HepG2 (cell line): ENCODE data around the gene APOC4. TPM values are rescaled to one million over a fixed set of nuclear protein-coding genes. Genes with fewer than 3 reads are reported as not detected.

ENCODE experiments used
- CBX1 ChIP-seq: IDR thresholded peaks from one replicate; pipeline ENCODE4 v1.6.1; 2016; ENCODE audit warnings: antibody characterized with exemption, low read depth
- ETV6 ChIP-seq: sonication (generic); formaldehyde crosslinking; conservative IDR thresholded peaks from 2 replicates; pipeline ENCODE4 v1.4.0; 2020; ENCODE audit warnings: missing genetic modification reagents
- MATR3 ChIP-seq: sonication (generic); formaldehyde crosslinking; IDR thresholded peaks from 2 replicates; pipeline ENCODE4 v1.4.0; 2020; ENCODE audit warnings: missing genetic modification reagents
- SP140L ChIP-seq: sonication (generic); formaldehyde crosslinking; IDR thresholded peaks from 2 replicates; pipeline ENCODE4 v1.4.0; 2020; ENCODE audit warnings: missing genetic modification reagents, borderline replicate concordance
- SP5 ChIP-seq: IDR thresholded peaks from 2 replicates; pipeline ENCODE4 v1.6.1; 2016; ENCODE audit warnings: low read depth, borderline replicate concordance
- SPEN ChIP-seq: sonication (generic); formaldehyde crosslinking; IDR thresholded peaks from 2 replicates; pipeline ENCODE4 v1.5.1; 2020; ENCODE audit warnings: low read depth, mild to moderate bottlenecking, missing genetic modification reagents
- ZBTB1 ChIP-seq: sonication (generic); formaldehyde crosslinking; IDR thresholded peaks from 2 replicates; pipeline ENCODE4 v1.4.0; 2020; ENCODE audit warnings: missing genetic modification reagents, borderline replicate concordance
- ZNF30 ChIP-seq: sonication (generic); formaldehyde crosslinking; IDR thresholded peaks from 2 replicates; pipeline ENCODE4 v1.5.0; 2020; ENCODE audit warnings: mild to moderate bottlenecking, missing genetic modification reagents
- polyA plus RNA-seq, 8 experiments: library from polyadenylated mRNA; depleted of rRNA in 3 of 8; stranded (reverse) in 7 of 8; unstranded in 1 of 8; fragments of >200 nt; fragmentation: Illumina TruSeq in 4 of 8; extraction: Trizol in 4 of 8; gene quantifications; 2 replicates each; pipeline versions ENCODE4 v1.2.1 to v1.2.3, GENCODE V29; 2011 to 2016; ENCODE audit warnings: low read depth in 4 of 8, missing spikeins in 1 of 8, mixed read lengths in 1 of 8; ENCODE audit not compliant: insufficient read depth in 1 of 8
- total RNA-seq, 5 experiments: library from RNA; depleted of rRNA; stranded (reverse); fragments of >200 nt; fragmentation: Illumina TruSeq; extraction: Trizol; gene quantifications; 2 replicates each; pipeline ENCODE4 v1.2.3, GENCODE V29; 2016; ENCODE audit warnings: low read depth in 1 of 5
- TF ChIP-seq, protein P1 (sequence below): sonication (generic); formaldehyde crosslinking; IDR thresholded peaks from 2 replicates; pipeline ENCODE4 v1.5.0; 2020; ENCODE audit warnings: missing genetic modification reagents, mild to moderate bottlenecking, borderline replicate concordance
- TF ChIP-seq, protein P2 (sequence below): sonication (generic); formaldehyde crosslinking; IDR thresholded peaks from 2 replicates; pipeline ENCODE4 v1.8.0; 2023; ENCODE audit warnings: mild to moderate bottlenecking, missing genetic modification reagents
- TF ChIP-seq, protein P3 (sequence below): sonication (generic); formaldehyde crosslinking; IDR thresholded peaks from 2 replicates; pipeline ENCODE4 v1.5.0; 2020; ENCODE audit warnings: missing genetic modification reagents
- TF ChIP-seq, protein P4 (sequence below): sonication (generic); formaldehyde crosslinking; IDR thresholded peaks from 2 replicates; pipeline ENCODE4 v1.8.0; 2022; ENCODE audit warnings: missing genetic modification reagents, low read depth, mild to moderate bottlenecking, borderline replicate concordance
- TF ChIP-seq, protein P5 (sequence below): sonication (generic); formaldehyde crosslinking; IDR thresholded peaks from 2 replicates; pipeline ENCODE4 v1.5.0; 2020; ENCODE audit warnings: mild to moderate bottlenecking, missing genetic modification reagents, borderline replicate concordance
- TF ChIP-seq, protein P6 (sequence below): sonication (generic); formaldehyde crosslinking; IDR thresholded peaks from 2 replicates; pipeline ENCODE4 v1.8.0; 2022; ENCODE audit warnings: mild to moderate bottlenecking, missing genetic modification reagents; ENCODE audit not compliant: insufficient replicate concordance

APOC4 gene
- total and polyA plus RNA-seq, 2 of the 13 experiments (the other 11 are each of a cell fraction or from before 2014, with no cell fraction given): 0.46 TPM; not detected in 1

DNA sequence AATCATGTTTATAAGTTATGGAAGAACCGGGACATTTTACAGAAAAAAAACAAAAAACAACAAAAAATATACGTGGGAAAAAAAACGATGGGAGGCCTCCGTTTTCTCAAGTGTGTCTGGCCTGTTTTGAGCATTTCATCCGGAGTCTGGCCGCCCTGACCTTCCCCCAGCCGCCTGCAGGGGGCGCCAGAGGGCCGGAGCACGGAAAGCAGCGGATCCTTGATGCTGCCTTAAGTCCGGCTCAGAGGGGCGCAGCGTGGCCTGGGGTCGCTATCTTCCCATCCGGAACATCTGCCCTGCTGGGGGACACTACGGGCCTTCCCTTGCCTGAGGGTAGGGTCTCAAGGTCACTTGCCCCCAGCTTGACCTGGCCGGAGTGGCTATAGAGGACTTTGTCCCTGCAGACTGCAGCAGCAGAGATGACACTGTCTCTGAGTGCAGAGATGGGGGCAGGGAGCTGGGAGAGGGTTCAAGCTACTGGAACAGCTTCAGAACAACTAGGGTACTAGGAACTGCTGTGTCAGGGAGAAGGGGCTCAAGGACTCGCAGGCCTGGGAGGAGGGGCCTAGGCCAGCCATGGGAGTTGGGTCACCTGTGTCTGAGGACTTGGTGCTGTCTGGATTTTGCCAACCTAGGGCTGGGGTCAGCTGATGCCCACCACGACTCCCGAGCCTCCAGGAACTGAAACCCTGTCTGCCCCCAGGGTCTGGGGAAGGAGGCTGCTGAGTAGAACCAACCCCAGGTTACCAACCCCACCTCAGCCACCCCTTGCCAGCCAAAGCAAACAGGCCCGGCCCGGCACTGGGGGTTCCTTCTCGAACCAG, 38.2 kb upstream of the APOC4 start (continued):
- TF ChIP-seq, protein P1, sequence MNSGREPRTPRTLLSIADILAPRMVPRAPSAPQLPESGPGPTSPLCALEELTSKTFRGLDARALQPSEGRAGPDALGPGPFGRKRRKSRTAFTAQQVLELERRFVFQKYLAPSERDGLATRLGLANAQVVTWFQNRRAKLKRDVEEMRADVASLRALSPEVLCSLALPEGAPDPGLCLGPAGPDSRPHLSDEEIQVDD (CRISPR knock-in tag): no peak
- TF ChIP-seq, protein P2, sequence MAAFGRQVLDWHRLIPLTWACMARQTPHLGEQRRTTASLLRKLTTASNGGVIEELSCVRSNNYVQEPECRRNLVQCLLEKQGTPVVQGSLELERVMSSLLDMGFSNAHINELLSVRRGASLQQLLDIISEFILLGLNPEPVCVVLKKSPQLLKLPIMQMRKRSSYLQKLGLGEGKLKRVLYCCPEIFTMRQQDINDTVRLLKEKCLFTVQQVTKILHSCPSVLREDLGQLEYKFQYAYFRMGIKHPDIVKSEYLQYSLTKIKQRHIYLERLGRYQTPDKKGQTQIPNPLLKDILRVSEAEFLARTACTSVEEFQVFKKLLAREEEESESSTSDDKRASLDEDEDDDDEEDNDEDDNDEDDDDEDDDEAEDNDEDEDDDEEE (CRISPR knock-in tag): no peak
- TF ChIP-seq, protein P3, sequence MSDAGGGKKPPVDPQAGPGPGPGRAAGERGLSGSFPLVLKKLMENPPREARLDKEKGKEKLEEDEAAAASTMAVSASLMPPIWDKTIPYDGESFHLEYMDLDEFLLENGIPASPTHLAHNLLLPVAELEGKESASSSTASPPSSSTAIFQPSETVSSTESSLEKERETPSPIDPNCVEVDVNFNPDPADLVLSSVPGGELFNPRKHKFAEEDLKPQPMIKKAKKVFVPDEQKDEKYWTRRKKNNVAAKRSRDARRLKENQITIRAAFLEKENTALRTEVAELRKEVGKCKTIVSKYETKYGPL (CRISPR knock-in tag): no peak
- TF ChIP-seq, protein P4, sequence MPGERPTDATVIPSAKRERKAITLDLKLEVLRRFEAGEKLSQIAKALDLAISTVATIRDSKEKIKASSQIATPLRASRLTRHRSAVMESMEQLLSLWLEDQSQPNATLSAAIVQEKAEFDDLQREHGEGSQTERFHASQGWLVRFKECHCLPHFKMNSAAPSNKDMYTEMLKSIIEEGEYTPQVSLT (CRISPR knock-in tag): no peak
- TF ChIP-seq SP5 (CRISPR knock-in tag) (peak; percentile 56; the same call in 1 of the 2 replicates), MATR3 (CRISPR knock-in tag) (no peak), SPEN (CRISPR knock-in tag) (no peak; the same call in none of the 2 replicates), ETV6 (CRISPR knock-in tag) (no peak; the same call in 1 of the 2 replicates), CBX1 (no peak), SP140L (CRISPR knock-in tag) (0 out of 2 replicates have a peak, but pooled peaks have one; percentile 38), ZBTB1 (no peak), ZNF30 (CRISPR knock-in tag) (no peak)
- TF ChIP-seq, protein P5, sequence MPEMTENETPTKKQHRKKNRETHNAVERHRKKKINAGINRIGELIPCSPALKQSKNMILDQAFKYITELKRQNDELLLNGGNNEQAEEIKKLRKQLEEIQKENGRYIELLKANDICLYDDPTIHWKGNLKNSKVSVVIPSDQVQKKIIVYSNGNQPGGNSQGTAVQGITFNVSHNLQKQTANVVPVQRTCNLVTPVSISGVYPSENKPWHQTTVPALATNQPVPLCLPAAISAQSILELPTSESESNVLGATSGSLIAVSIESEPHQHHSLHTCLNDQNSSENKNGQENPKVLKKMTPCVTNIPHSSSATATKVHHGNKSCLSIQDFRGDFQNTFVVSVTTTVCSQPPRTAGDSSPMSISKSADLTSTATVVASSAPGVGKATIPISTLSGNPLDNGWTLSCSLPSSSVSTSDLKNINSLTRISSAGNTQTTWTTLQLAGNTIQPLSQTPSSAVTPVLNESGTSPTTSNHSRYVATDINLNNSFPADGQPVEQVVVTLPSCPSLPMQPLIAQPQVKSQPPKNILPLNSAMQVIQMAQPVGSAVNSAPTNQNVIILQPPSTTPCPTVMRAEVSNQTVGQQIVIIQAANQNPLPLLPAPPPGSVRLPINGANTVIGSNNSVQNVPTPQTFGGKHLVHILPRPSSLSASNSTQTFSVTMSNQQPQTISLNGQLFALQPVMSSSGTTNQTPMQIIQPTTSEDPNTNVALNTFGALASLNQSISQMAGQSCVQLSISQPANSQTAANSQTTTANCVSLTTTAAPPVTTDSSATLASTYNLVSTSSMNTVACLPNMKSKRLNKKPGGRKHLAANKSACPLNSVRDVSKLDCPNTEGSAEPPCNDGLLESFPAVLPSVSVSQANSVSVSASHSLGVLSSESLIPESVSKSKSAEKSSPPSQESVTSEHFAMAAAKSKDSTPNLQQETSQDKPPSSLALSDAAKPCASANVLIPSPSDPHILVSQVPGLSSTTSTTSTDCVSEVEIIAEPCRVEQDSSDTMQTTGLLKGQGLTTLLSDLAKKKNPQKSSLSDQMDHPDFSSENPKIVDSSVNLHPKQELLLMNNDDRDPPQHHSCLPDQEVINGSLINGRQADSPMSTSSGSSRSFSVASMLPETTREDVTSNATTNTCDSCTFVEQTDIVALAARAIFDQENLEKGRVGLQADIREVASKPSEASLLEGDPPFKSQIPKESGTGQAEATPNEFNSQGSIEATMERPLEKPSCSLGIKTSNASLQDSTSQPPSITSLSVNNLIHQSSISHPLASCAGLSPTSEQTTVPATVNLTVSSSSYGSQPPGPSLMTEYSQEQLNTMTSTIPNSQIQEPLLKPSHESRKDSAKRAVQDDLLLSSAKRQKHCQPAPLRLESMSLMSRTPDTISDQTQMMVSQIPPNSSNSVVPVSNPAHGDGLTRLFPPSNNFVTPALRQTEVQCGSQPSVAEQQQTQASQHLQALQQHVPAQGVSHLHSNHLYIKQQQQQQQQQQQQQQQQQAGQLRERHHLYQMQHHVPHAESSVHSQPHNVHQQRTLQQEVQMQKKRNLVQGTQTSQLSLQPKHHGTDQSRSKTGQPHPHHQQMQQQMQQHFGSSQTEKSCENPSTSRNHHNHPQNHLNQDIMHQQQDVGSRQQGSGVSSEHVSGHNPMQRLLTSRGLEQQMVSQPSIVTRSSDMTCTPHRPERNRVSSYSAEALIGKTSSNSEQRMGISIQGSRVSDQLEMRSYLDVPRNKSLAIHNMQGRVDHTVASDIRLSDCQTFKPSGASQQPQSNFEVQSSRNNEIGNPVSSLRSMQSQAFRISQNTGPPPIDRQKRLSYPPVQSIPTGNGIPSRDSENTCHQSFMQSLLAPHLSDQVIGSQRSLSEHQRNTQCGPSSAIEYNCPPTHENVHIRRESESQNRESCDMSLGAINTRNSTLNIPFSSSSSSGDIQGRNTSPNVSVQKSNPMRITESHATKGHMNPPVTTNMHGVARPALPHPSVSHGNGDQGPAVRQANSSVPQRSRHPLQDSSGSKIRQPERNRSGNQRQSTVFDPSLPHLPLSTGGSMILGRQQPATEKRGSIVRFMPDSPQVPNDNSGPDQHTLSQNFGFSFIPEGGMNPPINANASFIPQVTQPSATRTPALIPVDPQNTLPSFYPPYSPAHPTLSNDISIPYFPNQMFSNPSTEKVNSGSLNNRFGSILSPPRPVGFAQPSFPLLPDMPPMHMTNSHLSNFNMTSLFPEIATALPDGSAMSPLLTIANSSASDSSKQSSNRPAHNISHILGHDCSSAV: no peak
- TF ChIP-seq, protein P6, sequence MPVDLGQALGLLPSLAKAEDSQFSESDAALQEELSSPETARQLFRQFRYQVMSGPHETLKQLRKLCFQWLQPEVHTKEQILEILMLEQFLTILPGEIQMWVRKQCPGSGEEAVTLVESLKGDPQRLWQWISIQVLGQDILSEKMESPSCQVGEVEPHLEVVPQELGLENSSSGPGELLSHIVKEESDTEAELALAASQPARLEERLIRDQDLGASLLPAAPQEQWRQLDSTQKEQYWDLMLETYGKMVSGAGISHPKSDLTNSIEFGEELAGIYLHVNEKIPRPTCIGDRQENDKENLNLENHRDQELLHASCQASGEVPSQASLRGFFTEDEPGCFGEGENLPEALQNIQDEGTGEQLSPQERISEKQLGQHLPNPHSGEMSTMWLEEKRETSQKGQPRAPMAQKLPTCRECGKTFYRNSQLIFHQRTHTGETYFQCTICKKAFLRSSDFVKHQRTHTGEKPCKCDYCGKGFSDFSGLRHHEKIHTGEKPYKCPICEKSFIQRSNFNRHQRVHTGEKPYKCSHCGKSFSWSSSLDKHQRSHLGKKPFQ (CRISPR knock-in tag): peak; percentile 85
